Activated CD8-positive, alpha-beta T cell treated with anti-CD3 and anti-CD28 coated beads for 36 hours (primary cell): ENCODE measurements around the gene GPR89A. TPM values are rescaled to one million over a fixed set of nuclear protein-coding genes. Genes with fewer than 3 reads are reported as not detected.
"Not testable (repeated sequence)": the region's sequence is repeated elsewhere in the genome, so short reads cannot be mapped to it uniquely, and the experiment has no call there.

Experiments
- ATAC-seq: fragments of 200-7000 bp; cut with Tn5 transposase; one replicate; pipeline ENCODE4 v1.10.0; 2021; ENCODE audit warnings: mild to moderate bottlenecking, moderate library complexity
- CTCF ChIA-PET: fragments of 350-600 bp; sonication (Branson Sonifier 250); formaldehyde crosslinking; loops from one replicate; lab custom pipeline; 2021; ENCODE audit warnings: antibody characterized with exemption; lab: Charles Lee
- POLR2A ChIA-PET: fragments of 350-600 bp; sonication (Branson Sonifier 250); formaldehyde crosslinking; loops from one replicate; lab custom pipeline; 2021; ENCODE audit warnings: antibody characterized with exemption; lab: Charles Lee
- DNase-seq: peaks from one replicate; pipeline ENCODE4 v3.0.0-alpha.2; 2020
- H3K27ac Mint-ChIP-seq: one replicate; pipeline ENCODE4 v1.8.0; 2021; ENCODE audit warnings: mild to moderate bottlenecking, mixed read lengths
- H3K27me3 Mint-ChIP-seq: one replicate; pipeline ENCODE4 v1.8.0; 2021; ENCODE audit warnings: mixed read lengths
- H3K36me3 Mint-ChIP-seq: one replicate; pipeline ENCODE4 v1.8.0; 2021; ENCODE audit warnings: low read depth, mixed read lengths
- H3K4me1 Mint-ChIP-seq: one replicate; pipeline ENCODE4 v1.8.0; 2021; ENCODE audit warnings: low read depth, mixed read lengths
- H3K4me3 Mint-ChIP-seq: one replicate; pipeline ENCODE4 v1.8.0; 2021; ENCODE audit warnings: mild to moderate bottlenecking, moderate library complexity, mixed read lengths
- H3K9me3 Mint-ChIP-seq: one replicate; pipeline ENCODE4 v1.8.0; 2021; ENCODE audit warnings: mixed read lengths
- intact Hi-C: fragments of 100-400 bp; cut with micrococcal nuclease; formaldehyde crosslinking; loops from one replicate; pipeline ENCODE4 v1.10.0; 2022
- total RNA-seq, 2 experiments: library from RNA; stranded (reverse); gene quantifications; one replicate each; pipeline ENCODE4 v1.2.3, GENCODE V29; 2021

GPR89A gene
- total RNA-seq, 2 experiments from 2014 or later = 23.1 to 26.4 TPM

DNA sequence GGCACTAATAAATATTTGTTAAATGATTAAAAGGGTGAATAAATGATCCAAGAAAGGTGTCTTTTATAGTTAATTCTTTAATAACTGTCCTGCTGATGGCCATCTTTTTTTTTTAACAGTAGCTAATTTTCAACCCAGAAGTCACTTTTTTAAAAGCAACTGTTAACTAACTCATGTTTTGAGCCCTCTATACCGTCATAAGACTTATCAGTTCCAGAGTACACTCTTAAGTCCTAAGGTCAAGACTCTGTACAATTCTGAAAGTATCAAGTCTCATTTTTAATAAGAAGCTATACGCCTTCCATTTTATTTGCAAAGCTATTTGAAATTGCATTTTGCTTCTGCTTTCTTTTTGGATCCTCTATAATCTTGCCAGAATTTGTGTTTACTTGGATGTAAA is 3.0 kb downstream of the GPR89A start:
- peaks cover 22% of the 10 kb centered on the region for H3K4me1 Mint-ChIP-seq
- H3K27ac Mint-ChIP-seq, H3K4me3 Mint-ChIP-seq, CTCF ChIA-PET, H3K9me3 Mint-ChIP-seq, DNase-seq, POLR2A ChIA-PET, H3K27me3 Mint-ChIP-seq, H3K36me3 Mint-ChIP-seq, ATAC-seq, intact Hi-C loops: not testable (repeated sequence)

DNA sequence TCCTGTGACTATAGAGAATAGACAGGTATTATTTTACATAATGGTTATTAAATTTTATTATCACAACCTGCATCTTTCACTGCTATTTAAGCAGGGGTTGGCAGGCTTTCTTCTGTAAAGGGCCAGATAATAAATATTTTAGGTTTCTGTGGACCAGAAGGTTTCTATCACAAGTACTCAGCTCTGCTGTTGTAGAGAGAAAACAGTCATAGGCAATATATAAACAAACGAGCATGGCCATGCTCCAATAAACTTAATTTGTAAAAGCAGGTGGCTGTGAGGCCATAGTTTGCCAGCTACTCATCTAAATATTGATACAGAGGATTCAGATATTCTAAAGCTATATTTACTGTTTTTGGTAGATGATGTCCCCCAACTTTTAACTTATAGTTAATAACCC is 12.3 kb downstream of the GPR89A start:
- DNase-seq, intact Hi-C loops, H3K9me3 Mint-ChIP-seq, H3K27ac Mint-ChIP-seq, H3K36me3 Mint-ChIP-seq, H3K27me3 Mint-ChIP-seq, H3K4me3 Mint-ChIP-seq, CTCF ChIA-PET, ATAC-seq, H3K4me1 Mint-ChIP-seq, POLR2A ChIA-PET: not testable (repeated sequence)

DNA sequence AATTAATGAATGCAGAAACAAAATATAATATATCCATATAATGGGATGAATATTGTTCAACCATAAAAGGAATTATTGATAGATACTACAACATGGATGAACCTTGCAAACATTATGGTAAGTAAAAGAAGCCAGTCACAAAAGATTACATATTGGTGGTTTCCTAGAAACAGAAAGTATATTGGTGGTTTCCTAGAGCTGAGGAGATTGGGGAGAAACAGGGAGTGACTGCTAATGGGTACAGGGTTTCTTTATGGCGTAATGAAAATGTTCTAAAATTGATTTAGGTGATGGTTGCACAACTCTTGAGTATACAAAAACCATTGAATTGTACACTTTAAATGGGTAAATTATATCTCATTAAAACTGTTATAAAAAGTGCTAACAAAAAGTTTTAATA is 14.4 kb downstream of the GPR89A start:
- CTCF ChIA-PET, H3K4me3 Mint-ChIP-seq, H3K4me1 Mint-ChIP-seq, H3K9me3 Mint-ChIP-seq, H3K36me3 Mint-ChIP-seq, ATAC-seq, H3K27me3 Mint-ChIP-seq, H3K27ac Mint-ChIP-seq, intact Hi-C loops, DNase-seq, POLR2A ChIA-PET: not testable (repeated sequence)

DNA sequence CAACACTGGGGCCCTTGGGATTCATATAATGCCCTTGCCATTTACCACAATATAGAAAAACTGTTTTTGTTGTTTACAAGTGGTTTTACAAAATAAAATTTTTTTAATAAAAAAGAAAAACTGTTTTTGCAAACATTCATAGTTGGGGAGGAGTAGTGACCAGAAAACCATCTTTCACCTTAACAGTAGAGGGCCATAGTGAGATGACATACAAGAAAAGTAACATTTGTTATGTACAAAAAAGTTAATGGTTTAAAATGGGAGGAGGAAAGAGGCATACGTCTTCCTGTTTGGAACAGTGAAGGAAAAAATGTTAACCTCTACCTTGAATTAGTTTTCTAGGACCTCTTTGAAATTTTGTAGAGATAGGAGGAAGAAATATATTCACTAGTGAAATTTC is 28.4 kb downstream of the GPR89A start:
- H3K27me3 Mint-ChIP-seq, CTCF ChIA-PET, POLR2A ChIA-PET, H3K27ac Mint-ChIP-seq, DNase-seq, intact Hi-C loops, H3K4me3 Mint-ChIP-seq, H3K4me1 Mint-ChIP-seq, H3K9me3 Mint-ChIP-seq, ATAC-seq, H3K36me3 Mint-ChIP-seq: not testable (repeated sequence)

DNA sequence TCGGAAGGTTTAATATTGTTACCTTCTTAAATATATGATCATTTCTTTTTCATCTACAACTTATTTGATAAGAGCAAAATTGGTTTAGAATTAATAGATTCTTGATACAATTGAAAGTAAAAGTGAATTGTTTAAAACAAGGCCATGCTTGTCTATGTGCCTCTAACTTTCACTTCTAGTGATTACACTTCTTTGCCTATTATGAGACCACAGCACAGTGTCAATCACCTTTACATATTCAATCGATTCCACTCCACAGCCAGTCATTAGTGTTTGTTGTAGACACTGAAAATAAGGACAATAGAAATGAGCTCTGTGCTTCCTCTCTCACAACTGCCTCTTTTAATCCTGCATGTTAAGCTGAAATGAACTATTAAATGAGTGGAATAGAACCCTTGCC is 34.1 kb downstream of the GPR89A start:
- ATAC-seq = peak; percentile 57
- H3K4me3 Mint-ChIP-seq, CTCF ChIA-PET, H3K9me3 Mint-ChIP-seq, H3K27me3 Mint-ChIP-seq, intact Hi-C loops, H3K4me1 Mint-ChIP-seq, H3K27ac Mint-ChIP-seq, DNase-seq, H3K36me3 Mint-ChIP-seq, POLR2A ChIA-PET: not testable (repeated sequence)

DNA sequence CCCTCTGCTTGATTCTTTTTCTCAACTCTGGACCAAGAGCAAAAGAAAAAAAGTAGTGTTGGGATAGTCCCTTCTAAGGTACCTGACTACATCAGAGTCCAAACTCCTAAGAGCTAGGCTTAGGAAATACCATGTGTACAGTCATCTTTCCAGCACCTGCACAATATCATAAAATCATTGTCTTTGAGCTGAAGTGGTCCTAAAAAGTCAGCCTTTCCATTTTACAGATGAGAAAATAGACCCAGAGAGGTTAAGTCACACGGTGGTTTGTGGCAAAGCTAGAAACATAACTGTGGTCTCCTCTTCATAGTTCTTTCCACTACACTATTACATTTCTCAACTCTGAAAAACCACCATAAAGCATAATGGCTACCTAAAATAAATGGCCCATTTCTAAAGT is 36.2 kb downstream of the GPR89A start:
- H3K4me1 Mint-ChIP-seq, DNase-seq, H3K4me3 Mint-ChIP-seq, H3K9me3 Mint-ChIP-seq, CTCF ChIA-PET, H3K36me3 Mint-ChIP-seq, H3K27me3 Mint-ChIP-seq, POLR2A ChIA-PET, intact Hi-C loops, H3K27ac Mint-ChIP-seq: not testable (repeated sequence)
- ATAC-seq = peak; percentile 85

DNA sequence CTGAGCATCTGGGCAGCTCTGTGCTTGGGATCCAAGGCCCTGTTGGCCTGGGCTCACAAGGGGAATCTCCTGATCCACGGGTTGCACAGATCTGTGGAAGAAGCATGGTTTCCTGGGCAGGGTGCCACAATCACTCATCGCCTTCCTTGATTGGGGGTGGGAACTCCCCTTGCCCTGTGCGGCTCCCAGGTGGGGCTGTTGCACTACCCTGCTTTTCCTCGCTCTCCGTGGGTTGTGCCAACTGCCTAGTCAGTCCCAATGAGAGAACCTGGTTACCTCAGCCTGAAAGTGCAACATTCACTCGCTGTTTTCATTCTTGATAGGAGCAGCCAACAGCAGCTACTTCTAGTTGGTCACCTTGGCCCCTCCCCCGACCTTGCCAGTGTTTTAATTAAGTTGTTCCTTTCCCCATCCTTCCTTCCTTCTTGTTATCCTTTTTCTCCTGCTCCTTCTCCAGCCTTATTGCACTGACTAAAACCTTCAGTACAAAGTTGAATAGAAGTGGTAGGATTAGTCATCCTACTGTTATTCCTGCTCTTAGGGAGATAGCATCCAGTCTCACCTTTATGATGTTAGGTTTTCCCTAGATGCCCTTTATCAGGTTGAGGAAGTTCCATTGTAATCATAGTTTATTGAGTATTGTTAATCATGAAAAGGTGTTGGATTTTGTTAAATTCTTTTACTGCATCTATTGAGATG is 48.6 kb downstream of the GPR89A start:
- H3K4me1 Mint-ChIP-seq, intact Hi-C loops, H3K9me3 Mint-ChIP-seq, H3K4me3 Mint-ChIP-seq, H3K27me3 Mint-ChIP-seq, CTCF ChIA-PET, ATAC-seq, POLR2A ChIA-PET: not testable (repeated sequence)
- Mint-ChIP-seq H3K36me3 (peaks cover 15% of the 10 kb centered on the region), H3K27ac (peak overlapping the region; percentile 19)
- peak; percentile 17 for DNase-seq

DNA sequence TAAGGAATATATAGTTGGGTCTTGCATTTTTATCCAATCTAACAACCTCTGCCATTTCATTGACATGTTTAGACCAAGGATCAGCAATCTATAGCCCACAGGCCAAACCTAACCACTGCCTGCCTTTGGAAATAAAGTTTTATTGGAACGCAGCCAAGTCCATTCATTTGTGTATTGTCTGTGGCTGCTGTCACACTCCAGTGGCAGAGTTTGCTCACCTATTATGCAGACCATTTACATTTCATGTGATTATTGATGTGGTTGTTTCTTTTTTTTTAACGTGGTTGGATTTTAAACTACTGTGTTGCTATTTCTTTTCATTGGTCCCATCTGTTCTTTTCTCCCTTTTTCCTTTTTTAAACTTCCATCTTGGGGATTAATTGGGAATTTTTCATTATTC is 54.7 kb downstream of the GPR89A start:
- CTCF ChIA-PET, H3K4me1 Mint-ChIP-seq, POLR2A ChIA-PET, H3K27me3 Mint-ChIP-seq, intact Hi-C loops, H3K27ac Mint-ChIP-seq, H3K9me3 Mint-ChIP-seq, H3K4me3 Mint-ChIP-seq: not testable (repeated sequence)
- DNase-seq = peak; percentile 41
- peaks cover 15% of the 10 kb centered on the region for H3K36me3 Mint-ChIP-seq
- peak; percentile 42 for ATAC-seq

DNA sequence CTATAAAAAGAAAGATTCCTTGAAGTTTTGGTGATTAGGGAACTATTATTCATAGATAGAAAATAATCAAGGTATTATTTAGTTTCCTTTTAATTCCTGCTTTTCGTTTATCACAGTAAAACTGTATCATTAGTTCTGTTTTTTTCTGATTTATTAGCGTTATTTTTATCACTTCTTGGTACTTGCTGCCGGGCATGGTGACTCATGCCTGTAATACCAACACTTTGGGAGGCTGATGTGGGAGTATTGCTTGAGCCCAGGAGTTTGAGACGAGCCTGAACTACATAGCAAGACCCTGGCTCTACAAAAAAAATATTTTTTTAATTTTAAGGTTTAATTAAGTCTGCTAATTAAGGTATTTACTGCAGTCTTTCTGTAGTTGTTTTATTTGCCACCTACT is 57.2 kb downstream of the GPR89A start:
- intact Hi-C loops, H3K27me3 Mint-ChIP-seq, H3K4me3 Mint-ChIP-seq, H3K4me1 Mint-ChIP-seq, POLR2A ChIA-PET, CTCF ChIA-PET, DNase-seq, ATAC-seq, H3K9me3 Mint-ChIP-seq, H3K27ac Mint-ChIP-seq: not testable (repeated sequence)
- peaks cover 18% of the 10 kb centered on the region for H3K36me3 Mint-ChIP-seq

DNA sequence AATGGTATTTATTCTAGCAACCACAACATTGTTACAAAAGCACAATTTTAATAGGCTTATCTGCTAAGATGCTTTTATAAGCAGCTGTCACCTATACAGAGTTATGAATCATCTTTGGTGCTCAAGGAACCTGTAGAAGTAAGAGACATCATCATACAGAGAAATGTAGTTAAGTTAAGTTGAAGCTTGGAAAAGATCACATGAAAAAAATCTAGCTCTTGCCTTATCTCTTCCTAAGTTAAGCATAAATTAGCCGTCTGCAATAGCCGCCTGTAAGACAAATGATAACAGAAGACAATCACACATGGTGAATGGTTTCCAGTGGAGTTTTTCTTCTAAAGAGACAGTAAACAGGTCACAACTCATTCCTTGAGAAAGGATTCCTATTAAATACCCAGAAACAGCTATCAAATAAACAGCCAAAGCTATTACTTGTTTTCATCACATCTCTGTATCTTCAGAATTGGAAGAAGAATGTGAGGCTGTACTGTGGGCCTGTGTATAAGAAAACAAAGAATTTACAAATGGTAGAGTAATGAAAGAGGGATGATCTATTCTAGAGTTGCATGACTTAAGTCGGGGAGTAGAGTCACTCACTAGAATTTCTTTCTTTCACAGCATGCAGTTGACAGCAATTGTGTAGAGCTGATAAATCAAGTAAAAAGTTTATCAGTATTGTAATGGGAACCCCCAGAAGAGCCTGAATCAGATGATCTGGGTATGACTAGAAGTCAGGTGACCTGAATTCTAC is 63.4 kb downstream of the GPR89A start:
- CTCF ChIA-PET, POLR2A ChIA-PET, H3K27me3 Mint-ChIP-seq, intact Hi-C loops, H3K4me3 Mint-ChIP-seq, H3K9me3 Mint-ChIP-seq, DNase-seq: not testable (repeated sequence)
- Mint-ChIP-seq H3K27ac (peak overlapping the region; percentile 93), H3K36me3 (peaks cover 21% of the 10 kb centered on the region), H3K4me1 (peaks cover 21% of the 10 kb centered on the region)
- ATAC-seq = peak; percentile 41

DNA sequence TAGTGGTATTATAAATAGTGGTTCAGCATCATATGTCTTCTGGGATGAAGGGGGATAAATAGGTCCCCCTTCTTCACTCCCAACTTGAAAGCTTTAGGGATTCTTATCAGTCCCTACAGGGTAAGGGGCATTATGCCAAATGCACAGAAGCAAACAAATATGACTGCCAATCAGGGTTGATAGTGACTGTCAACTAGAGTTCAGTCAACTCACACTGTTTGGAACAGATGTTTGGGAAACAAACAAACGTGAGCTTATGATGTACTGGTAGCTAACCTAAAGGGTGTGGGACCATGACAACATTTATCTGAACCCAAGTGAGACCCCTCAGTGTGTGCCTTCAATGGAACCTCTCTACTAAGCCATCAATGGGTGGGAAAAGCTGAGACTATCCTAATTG is 65.4 kb downstream of the GPR89A start:
- H3K27me3 Mint-ChIP-seq, ATAC-seq, CTCF ChIA-PET, DNase-seq, POLR2A ChIA-PET, H3K27ac Mint-ChIP-seq, H3K9me3 Mint-ChIP-seq, intact Hi-C loops, H3K4me3 Mint-ChIP-seq: not testable (repeated sequence)
- H3K36me3 Mint-ChIP-seq = peaks cover 11% of the 10 kb centered on the region
- peaks cover 19% of the 10 kb centered on the region for H3K4me1 Mint-ChIP-seq

DNA sequence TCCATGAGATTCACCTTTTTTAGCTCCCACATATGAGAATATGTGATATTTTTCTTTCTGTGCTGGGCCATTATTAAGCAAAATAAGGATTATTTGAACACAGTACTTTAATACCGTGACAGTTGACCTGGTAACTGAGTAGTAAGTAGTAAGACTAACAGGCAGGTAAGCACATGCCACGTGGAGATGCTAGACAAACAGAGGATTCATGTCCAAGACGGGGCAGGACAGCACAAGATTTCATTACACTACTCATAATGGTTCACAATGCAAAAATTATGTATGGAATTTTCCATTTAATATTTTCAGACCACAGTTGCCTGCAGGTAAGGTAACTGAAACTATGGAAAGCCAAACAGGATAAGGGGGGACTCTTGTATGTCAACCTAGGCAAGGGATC is 77.1 kb downstream of the GPR89A start:
- DNase-seq, CTCF ChIA-PET, H3K27me3 Mint-ChIP-seq, intact Hi-C loops, POLR2A ChIA-PET, H3K4me3 Mint-ChIP-seq, ATAC-seq, H3K27ac Mint-ChIP-seq, H3K9me3 Mint-ChIP-seq, H3K36me3 Mint-ChIP-seq: not testable (repeated sequence)
- H3K4me1 Mint-ChIP-seq = peaks cover 11% of the 10 kb centered on the region
